Measurements from ENCODE around the gene TNPO1. TPM values are rescaled to one million over a fixed set of nuclear protein-coding genes. Genes with fewer than 3 reads are reported as not detected.

Gene TNPO1
- 479 and 519 TPM in 2 replicates for total RNA-seq

GRCh38 chr5:72816284-72817075 is at the start of gene TNPO1:
Gene TNPO1 (plus strand): TSS chr5:72816661. CDS start chr5:72816738, 77 bp downstream.

GRCh38 chr5:72955768-72956323 is 139.4 kb downstream of the TNPO1 start, which contains the start of gene FCHO2:
Gene FCHO2 (plus strand): TSS chr5:72956041. CDS start chr5:72956097, 56 bp downstream.

Other genes with a start within 250 kb of the TNPO1 start
- 8.0 and 11.7 TPM in 2 replicates for gene FCHO2, start 139.4 kb downstream of the TNPO1 start, total RNA-seq

All from smooth muscle cell of the umbilical artery (primary cell).